ENCODE results near the gene NR2F2.
A peak's percentile ranks its signal among the peaks of the same experiment; 100 is the strongest.

The NR2F2 gene

DNA sequence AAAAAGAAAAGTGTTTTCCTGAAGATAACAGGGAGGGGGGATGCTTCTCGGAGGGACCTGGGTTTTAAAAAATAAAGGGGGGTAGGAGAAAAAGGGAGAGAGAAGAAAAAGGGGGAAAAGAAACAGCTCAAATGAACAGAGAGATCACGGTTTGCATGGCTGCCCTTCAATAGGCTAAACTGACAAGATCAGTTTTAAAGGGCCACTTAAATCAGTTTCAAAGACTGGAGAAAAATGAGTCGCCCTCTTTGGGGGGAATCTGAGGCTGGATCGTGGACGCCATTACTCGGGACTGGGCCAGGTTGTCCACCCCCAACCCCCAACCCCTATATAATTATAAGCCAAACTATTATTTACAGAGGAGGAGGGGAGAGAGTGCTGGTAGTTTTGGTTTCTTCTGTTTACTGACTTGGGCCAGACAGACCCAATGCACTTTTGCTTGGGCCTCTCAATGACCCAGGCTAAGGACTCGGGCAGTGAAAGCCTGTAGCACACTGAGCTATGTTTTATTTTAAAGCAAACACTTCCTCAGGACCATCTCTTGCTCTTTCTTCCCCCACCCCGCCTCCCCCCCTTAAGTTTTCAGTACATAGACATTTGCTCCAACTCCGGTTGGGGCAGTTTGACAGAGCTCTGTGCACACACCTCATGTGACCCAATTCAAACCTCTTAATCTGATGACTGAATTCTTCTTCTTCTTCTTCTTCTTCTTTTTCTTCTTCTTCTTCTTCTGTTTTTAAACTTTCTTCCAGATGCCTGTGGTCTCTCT, 6.3 kb downstream of the NR2F2 start:
- DNase-seq (ENCODE audit: low read depth) = no peak
- TF ChIP-seq CTCF (IDR thresholded peaks at IDR 0.05; ENCODE audit: low read depth, low read length, missing control alignments) = no peak
- in situ Hi-C loops (cut with HindIII; ENCODE audit: low sequenced_read_pairs) = loop anchor here (25.0 kb wide), 2 partner anchors 901 to 1674 kb away; no protein-coding TSS in a partner anchor
- peak overlapping the region; percentile 95 for H3K4me3 ChIP-seq (ENCODE audit: low read depth, low read length)

DNA sequence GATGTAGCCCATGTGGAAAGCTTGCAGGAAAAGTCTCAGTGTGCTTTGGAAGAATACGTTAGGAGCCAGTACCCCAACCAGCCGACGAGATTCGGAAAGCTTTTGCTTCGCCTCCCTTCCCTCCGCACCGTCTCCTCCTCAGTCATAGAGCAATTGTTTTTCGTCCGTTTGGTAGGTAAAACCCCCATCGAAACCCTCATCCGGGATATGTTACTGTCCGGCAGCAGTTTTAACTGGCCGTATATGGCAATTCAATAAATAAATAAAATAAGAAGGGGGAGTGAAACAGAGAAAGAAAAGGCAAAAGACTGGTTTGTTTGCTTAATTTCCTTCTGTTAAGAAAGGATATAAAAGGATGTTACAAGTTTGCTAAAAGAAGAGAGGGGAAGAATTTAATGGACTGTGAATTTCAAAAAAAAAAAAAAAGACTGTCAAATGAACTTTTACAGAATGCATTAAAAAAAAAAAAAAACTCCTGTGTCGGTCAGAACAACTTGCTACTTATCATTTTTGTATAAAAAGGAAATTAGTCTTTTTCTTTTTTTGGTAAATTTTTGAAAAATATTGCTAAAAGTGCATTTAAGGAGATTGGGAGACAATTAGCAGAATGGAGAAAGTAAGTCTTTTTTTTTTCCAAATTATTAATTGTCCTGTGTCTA, 7.0 kb downstream of the NR2F2 start:
- H3K4me3 ChIP-seq (ENCODE audit: low read depth, low read length) = peak overlapping the region; percentile 95
- no peak for DNase-seq (ENCODE audit: low read depth)
- in situ Hi-C loops (cut with HindIII; ENCODE audit: low sequenced_read_pairs) = loop anchor here (25.0 kb wide), 2 partner anchors 900 to 1675 kb away; no protein-coding TSS in a partner anchor
- TF ChIP-seq CTCF (IDR thresholded peaks at IDR 0.05; ENCODE audit: low read depth, low read length, missing control alignments) = no peak

DNA sequence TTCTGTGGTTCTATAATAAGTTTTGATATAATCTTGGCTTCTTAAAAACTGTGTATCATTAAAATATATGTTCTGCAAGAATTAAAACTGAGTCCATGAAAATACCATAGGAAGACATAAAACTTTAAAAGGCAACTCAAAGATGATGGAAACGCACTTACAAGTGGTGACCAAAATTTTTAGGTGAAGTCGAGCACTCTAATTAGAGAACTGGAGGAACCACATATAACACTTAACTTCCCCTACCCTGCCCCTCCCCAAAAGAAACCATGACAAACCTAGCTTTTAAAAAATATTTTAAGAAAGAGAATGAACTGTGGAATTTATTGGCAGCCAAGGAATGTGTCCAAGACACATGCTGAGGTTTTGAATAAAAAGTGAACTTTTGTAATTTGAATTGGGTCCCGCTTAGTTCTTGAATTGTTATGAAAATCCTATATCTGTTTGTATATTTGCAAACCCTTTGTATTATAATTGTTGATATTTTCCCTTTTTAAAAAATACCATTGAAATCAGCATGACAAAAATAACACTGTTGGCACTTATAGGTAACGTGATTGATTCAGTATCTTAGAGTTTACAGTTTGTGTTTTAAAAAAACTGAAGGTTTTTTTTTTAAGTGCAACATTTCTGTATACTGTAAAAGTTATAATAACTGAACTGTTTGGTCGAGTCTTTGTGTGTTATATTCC, 7.7 kb downstream of the NR2F2 start:
- in situ Hi-C loops (cut with HindIII; ENCODE audit: low sequenced_read_pairs) = loop anchor here (25.0 kb wide), 2 partner anchors 899 to 1676 kb away; no protein-coding TSS in a partner anchor
- DNase-seq (ENCODE audit: low read depth) = no peak
- TF ChIP-seq CTCF (IDR thresholded peaks at IDR 0.05; ENCODE audit: low read depth, low read length, missing control alignments) = no peak
- peak overlapping the region; percentile 95 for H3K4me3 ChIP-seq (ENCODE audit: low read depth, low read length)

GRCh38 chr15:96338766-96339618, 8.5 kb downstream of the NR2F2 start:
- H3K4me3 ChIP-seq (ENCODE audit: low read depth, low read length) = peak overlapping the region; percentile 95
- no peak for TF ChIP-seq CTCF (IDR thresholded peaks at IDR 0.05; ENCODE audit: low read depth, low read length, missing control alignments)
- in situ Hi-C loops (cut with HindIII; ENCODE audit: low sequenced_read_pairs) = loop anchor here (25.0 kb wide), 2 partner anchors 898 to 1677 kb away; no protein-coding TSS in a partner anchor
- DNase-seq (ENCODE audit: low read depth) = no peak

GRCh38 chr15:96339619-96340347, 9.3 kb downstream of the NR2F2 start:
- in situ Hi-C loops (cut with HindIII; ENCODE audit: low sequenced_read_pairs) = loop anchor here (25.0 kb wide), 2 partner anchors 898 to 1677 kb away; no protein-coding TSS in a partner anchor
- DNase-seq (ENCODE audit: low read depth) = no peak
- H3K4me3 ChIP-seq (ENCODE audit: low read depth, low read length) = peak overlapping the region; percentile 95
- TF ChIP-seq CTCF (IDR thresholded peaks at IDR 0.05; ENCODE audit: low read depth, low read length, missing control alignments) = no peak

All from astrocyte of the cerebellum (primary cell).